OCI-M1 (cell line): ENCODE data around the gene NATD1.

Experiments used
- DNase-seq: peaks from one replicate; lab custom pipeline; 2025; lab: John Stamatoyannopoulos, UW

The NATD1 gene

DNA sequence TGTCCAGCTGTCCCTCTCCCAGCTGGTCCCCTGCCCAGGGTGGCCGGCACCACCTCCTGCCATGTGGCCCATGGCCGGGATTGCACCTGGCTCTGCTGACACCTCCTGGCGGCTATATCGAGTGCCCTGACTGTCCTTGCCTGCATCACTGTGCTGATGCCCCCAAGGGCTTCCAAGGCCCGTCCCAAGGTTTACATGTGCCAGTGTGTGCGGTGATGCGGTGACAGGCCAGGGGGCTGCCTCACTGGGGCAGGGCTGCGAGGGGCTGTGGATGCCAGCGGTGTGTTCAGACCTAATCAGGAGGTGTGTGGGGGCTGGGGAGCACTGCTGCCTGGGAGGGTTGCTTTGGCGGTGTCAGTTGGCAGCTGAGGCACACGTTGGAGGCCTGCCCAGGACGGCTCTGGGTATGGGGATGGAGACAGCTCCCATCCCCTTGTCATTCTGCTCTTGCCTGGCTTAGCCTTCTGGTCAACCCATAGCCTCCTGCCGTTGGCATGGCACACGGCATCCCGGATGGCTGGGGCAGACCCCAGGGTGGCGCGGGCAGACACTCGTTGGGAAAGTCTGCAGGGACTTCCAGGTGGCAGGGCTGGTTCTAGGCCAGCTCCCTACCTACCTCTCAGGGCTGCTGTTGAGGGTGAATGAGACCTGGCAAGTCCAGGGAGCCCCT lies 36.8 kb upstream of the NATD1 start:
- DNase-seq, result no peak

GRCh38 chr17:21289175-21289901 lies 36.1 kb upstream of the NATD1 start:
- no peak for DNase-seq

DNA sequence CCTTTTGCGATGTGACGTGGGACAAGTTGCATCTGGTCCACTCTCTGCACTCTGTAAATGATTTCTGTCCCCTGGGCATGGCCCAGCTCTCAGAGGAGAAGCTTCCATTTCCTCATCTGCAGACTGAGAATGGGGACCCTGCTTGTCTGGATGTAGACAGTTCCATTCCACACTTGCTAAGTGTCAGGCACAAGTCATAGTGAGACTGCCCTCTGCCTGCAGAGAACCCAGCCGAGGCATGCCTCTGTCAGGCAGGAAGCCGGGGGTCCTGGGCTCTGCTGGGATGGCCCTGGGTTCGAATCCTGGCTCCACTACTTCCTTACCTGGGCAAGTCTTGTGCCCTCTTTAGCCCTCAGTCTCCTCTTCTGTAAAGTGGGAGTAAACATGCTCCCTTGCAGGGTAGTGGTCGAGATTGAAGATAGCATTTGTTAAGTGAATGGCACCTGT lies 35.4 kb upstream of the NATD1 start:
- DNase-seq, result no peak

GRCh38 chr17:21287703-21288449 lies 34.7 kb upstream of the NATD1 start:
- DNase-seq, result peak; percentile 68

DNA sequence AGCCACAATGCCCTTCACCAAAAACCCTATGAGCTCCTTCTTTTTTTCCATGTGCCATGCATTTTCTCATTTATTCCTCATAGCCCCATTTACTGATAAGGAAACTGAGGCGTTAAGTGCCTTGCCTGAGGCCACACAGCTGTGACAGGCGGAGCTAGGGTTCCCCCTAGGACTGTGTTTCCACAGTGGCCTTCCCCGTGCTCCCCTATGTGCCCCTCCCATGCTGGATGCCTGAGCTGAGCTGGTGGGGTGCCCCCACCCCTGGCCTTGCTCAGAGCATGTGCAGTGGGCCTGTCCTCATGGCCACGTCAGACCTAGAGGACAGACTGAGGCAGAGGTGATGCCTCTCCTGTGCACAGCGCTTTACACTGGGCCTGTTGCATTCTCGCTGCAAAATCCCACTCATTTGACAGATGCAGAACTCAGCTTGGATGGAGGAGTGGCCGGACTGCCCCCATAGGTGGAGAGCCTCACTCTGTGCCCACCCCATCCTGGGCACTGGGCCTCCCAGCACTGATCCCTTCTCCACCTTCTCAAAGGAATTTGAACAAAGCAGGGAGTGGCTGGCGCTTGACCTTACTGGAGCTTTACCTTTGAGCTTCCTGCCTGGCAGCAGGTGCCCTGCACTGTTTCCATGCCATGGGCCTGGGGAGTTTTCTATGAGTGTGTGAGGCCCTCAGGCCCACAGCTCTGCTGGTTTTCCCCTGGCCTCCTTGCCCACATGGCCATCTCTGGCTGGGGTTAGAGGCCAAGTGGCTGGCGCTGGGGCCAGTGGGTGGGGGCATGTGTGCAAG lies 33.9 kb upstream of the NATD1 start:
- no peak for DNase-seq

DNA sequence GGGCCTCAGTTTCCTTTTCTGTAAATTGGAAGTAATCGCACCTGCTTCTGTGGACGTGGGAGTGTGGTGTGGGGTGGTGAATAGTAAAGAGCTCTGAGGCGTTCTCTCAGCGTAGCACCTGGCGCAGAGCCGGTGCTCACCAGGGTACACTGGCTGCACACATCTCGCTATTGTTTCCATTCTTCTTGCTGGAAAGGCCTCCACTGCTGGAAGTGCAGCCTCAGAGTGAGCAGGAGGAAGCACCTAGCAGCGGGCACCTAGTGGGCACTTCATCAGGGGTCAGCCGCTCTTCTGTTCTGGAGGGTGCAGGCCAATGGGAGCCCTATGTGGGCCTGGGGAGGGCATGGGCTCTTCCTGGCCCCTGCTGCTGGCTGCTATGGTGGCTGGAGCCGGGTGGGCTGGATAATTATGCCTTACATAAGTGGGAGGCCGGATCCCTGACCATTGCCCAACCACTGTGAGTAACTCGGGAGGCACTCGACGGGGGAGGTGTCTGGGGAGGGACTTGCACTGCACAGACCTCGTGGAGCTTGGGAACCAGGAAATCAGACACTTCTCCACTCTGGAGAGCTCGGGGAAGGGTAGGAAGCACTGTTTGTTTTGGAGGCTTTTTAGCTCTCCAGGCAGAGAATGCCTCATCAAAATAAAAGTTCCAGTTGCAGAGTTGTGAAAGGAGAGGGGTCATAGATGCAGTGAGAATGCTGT lies 33.0 kb upstream of the NATD1 start:
- peak; percentile 66 for DNase-seq

DNA sequence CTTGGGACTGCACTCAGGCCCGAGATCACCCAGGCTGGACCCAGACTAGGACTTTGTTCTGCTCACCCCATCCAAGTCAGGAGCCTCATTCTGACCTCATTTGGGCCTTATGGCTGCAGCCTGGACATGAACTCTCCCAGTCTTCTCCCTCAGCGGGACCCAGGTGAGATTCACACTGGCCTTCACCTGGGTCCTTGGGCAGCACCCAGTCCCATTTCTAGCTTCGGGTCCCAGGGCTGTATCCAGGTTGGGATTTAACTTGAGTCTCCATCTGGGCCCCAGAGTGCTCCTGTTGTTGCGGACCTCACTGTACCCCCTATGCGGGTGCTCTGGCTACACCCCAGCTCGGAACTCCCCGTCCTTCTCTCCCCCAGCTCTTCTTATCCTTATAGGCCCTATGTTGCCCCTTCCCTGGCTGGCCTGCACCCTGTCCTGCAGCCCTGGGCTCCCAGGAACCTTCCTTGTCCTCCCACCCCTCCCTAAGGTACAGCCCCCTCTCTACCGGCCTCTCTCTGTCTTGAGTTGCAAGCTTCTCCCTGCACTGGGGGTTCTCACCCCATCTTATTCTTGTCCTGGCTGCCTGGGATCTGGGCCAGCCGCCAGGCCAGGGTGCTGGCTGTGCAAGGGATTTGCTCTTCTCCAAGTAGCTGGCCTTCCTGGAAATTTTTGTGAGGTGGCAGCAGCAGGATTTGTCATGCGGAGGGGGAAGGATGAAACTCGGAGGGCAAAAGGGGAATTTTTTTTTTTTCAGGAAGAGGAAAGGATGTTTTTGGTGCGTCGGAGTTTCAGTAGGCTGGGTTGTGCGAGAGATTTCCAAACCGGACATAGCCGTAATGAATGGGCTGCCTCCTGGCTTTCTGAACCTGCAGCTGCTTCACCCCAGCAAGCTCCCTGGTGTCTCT lies 32.2 kb upstream of the NATD1 start:
- peak; percentile 55 for DNase-seq

GRCh38 chr17:21284319-21285163 lies 31.3 kb upstream of the NATD1 start, which contains the start of gene MAP2K3:
Gene MAP2K3, plus strand, starts transcription at chr17:21284711. Its CDS starts 210 bp downstream, at chr17:21284921.
- peak; percentile 99 for DNase-seq

GRCh38 chr17:21283482-21284318 lies 30.5 kb upstream of the NATD1 start:
- DNase-seq, result no peak

GRCh38 chr17:21282850-21283249 lies 29.6 kb upstream of the NATD1 start:
- no peak for DNase-seq

DNA sequence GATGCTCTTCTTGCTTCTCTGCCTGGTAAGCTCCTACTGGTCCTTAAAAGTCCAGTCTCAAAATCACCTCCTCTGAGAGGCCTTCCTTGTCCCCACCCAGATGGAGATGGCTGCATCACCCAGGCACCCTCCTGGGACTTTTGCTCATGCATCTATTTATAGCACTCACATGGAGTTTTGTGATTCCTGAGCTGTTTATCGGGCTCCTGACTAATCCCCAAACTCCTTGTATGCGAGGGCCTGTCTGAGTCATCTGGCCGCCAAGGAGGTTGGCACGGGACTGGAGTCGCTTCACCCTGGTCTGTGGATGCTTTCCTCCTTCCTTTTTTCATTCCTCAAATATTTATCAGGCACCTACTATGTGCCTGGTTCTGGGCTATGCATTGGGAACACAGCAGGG lies 29.0 kb upstream of the NATD1 start:
- DNase-seq, result no peak

GRCh38 chr17:21280081-21280518 lies 26.9 kb upstream of the NATD1 start:
- peak; percentile 95 for DNase-seq

GRCh38 chr17:21279582-21279981 lies 26.4 kb upstream of the NATD1 start:
- no peak for DNase-seq

GRCh38 chr17:21279198-21279535 lies 26.0 kb upstream of the NATD1 start:
- no peak for DNase-seq

- peak; percentile 31 for DNase-seq
Measured at GRCh38 chr17:21278450-21279197, 25.4 kb upstream of the NATD1 start.

DNA sequence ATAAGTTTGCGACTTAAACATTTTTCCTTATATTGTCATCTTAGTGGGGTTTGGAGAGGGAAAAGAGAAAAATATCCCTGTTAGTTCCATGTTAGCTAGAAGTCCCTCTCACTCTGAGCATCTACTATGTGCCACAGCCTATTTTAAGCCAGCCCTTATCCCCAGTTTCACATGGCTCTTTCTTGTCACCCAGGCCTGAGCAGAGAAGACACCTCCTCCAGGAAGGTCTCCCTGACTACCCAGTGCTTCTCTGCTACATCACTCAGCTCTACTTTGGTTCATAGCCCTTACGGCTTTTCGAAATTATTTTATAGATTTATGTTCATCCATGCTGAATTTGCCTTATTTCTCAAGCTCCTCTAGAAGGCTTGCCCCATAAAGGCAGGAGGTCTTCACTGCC lies 24.1 kb upstream of the NATD1 start:
- no peak for DNase-seq

- no peak for DNase-seq
Measured at GRCh38 chr17:21276264-21276588, 23.0 kb upstream of the NATD1 start.
